GM21526 (cell line): ENCODE measurements around the gene FRY.

ENCODE experiments used
- ATAC-seq: cut with Tn5 transposase; IDR thresholded peaks from one replicate; pipeline ENCODE4 v1.9.1; 2021; ENCODE audit warnings: moderate library complexity; ENCODE audit not compliant: unreplicated experiment, low FRiP score

The FRY gene

GRCh38 chr13:32073180-32073864, 41.7 kb downstream of the FRY start:
- no peak for ATAC-seq

GRCh38 chr13:32075170-32075851, 43.7 kb downstream of the FRY start:
- no peak for ATAC-seq

- ATAC-seq, result no peak
Observed at GRCh38 chr13:32079587-32079986, 48.0 kb downstream of the FRY start.

GRCh38 chr13:32080328-32080744, 48.8 kb downstream of the FRY start:
- ATAC-seq, result no peak

GRCh38 chr13:32081591-32081990, 50.0 kb downstream of the FRY start:
- ATAC-seq, result no peak

GRCh38 chr13:32086366-32086765, 54.8 kb downstream of the FRY start:
- ATAC-seq, result no peak

- no peak for ATAC-seq
Observed at GRCh38 chr13:32086791-32087441, 55.3 kb downstream of the FRY start.

GRCh38 chr13:32087955-32088747, 56.6 kb downstream of the FRY start:
- ATAC-seq, result no peak

- ATAC-seq, result no peak
Observed at GRCh38 chr13:32092496-32092895, 60.9 kb downstream of the FRY start.

GRCh38 chr13:32093006-32093405, 61.4 kb downstream of the FRY start:
- ATAC-seq, result no peak

- ATAC-seq, result no peak
Observed at GRCh38 chr13:32098272-32098671, 66.7 kb downstream of the FRY start.

GRCh38 chr13:32105653-32106313, 74.2 kb downstream of the FRY start:
- no peak for ATAC-seq

- no peak for ATAC-seq
Observed at GRCh38 chr13:32107474-32107873, 75.9 kb downstream of the FRY start.

- ATAC-seq, result no peak
Observed at GRCh38 chr13:32107973-32108372, 76.4 kb downstream of the FRY start.

GRCh38 chr13:32113532-32113931, 82.0 kb downstream of the FRY start:
- no peak for ATAC-seq

GRCh38 chr13:32114284-32114950, 82.8 kb downstream of the FRY start:
- no peak for ATAC-seq

GRCh38 chr13:32115066-32115465, 83.5 kb downstream of the FRY start:
- ATAC-seq, result no peak

- ATAC-seq, result no peak
Observed at GRCh38 chr13:32116210-32116609, 84.6 kb downstream of the FRY start.

- no peak for ATAC-seq
Observed at GRCh38 chr13:32117001-32117400, 85.4 kb downstream of the FRY start.

- ATAC-seq, result no peak
Observed at GRCh38 chr13:32117701-32118100, 86.1 kb downstream of the FRY start.
